ENCODE data around the gene C3orf18.

C3orf18 gene

DNA sequence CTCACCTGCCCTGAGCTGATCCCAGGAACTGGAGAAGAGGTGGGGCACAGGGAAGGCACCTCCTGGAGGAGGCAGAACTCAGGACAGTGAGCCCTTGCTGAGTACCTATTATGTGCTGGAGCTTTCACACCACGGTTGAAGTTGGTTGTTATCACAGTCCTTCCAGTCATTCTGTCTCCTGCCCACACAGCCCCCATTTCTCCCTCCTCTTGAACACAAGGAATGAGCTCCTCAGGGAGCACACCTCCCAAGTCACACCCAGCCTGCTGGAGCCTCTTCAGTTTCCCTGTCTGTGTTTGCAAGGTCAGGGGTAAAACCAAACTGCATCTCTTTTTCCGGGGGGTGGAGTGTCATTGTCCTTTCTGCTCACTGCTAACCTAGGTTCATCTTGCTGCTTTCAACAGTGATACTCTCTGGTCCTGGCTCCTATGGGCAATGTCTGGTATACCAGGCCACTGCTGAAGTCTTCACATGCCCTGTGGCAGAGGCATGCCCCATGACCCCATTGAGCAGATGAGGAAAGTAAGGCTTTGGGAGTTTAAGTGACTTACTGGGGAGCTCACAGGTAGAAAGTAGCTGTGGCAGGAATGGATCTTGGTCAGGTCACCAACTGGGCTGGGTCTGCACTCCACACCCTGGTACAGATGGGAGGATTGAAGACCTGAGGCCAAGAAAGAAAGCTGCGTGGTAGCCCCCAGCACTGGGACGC is 30.0 kb downstream of the C3orf18 start:
- no peak for TF ChIP-seq CTCF (IDR thresholded peaks at IDR 0.05)

GRCh38 chr3:50536471-50537180 is 30.9 kb downstream of the C3orf18 start:
- TF ChIP-seq CTCF (IDR thresholded peaks at IDR 0.05): no peak

- TF ChIP-seq CTCF (IDR thresholded peaks at IDR 0.05): no peak
These were observed 32.7 kb downstream of the C3orf18 start for GRCh38 chr3:50534681-50535330.

DNA sequence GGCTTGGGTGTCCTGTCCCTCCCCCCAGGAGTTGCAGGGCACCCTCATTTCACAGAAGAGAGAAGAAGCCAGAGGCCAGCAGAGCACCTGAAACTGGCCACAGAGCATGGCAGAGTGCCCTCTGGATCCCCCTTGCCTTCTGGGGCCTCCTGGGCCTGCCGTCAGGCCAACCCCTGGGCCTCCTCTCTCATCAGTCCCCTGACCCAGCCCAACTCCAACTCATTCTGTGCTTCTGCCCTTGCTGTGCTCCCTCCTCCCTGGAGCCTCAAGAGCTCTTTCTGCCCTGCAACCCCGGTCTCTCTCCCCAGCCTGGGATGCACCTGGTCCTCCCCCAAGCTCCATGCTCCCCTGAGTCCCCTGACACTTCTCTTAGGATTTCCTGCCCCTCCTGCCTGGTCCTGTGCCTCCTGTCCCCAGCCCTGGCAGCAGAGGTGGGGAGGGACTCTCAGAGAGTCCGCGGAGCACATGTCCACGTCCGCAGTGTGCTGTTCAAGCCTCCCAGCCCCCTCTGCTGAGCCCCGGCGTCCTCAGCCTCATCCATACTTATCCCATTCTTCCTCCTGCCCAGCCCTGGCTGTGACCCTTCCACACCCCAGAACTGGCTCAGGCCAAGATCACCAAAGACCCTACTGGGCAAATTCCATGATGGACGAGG is 33.6 kb downstream of the C3orf18 start:
- TF ChIP-seq CTCF (IDR thresholded peaks at IDR 0.05): no peak

DNA sequence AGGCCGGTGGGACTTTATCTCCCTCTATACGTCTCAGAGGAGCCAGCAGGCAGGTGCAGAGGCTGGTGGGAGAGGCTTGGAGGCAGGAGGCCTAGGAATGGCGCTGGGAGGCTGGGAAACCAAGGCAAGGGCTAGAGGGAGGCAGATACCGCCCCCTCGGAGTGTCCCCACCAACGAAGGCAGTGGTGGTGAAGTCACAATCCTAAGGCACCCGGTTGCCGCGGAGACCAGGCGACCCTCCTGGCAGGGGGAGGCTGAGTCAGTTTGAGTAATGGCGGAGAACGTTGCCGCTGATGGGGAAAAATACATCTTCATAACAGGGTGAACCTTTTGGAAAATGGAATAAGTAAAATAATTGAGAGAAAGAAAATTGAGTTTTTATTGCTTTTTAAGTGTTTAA is 34.2 kb downstream of the C3orf18 start:
- no peak for TF ChIP-seq CTCF (IDR thresholded peaks at IDR 0.05)

GRCh38 chr3:50532062-50532705 is 35.4 kb downstream of the C3orf18 start:
- no peak for TF ChIP-seq CTCF (IDR thresholded peaks at IDR 0.05)

- TF ChIP-seq CTCF (IDR thresholded peaks at IDR 0.05): no peak
These were observed 36.3 kb downstream of the C3orf18 start for GRCh38 chr3:50531201-50531600.

All from LNCAP (cell line).